Measurements from ENCODE around the gene CSF1.

CSF1 gene

DNA sequence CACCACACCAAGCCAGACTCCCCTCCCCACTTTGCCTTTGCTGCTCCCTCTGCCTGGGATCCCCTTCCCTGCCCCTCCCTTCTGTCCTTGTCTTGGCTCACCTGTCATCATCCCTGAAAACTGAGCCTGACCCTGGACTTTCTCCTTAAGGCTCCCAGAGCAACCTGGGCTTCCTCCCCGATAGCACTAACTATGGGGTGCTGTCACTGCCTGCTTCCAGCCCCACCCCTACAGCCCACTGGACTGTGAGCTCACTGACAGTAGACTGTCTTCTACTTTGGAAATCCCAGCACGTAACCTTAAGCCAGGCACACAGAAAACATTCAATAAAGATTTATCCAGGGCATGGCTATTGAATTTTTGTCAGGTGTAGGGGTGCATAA, 9.5 kb upstream of the CSF1 start:
- Histone ChIP-seq H3K79me2 (ENCODE audit: low read length) (no peaks in the 10 kb centered on the region), H3K4me1 (ENCODE audit: low read length) (peaks cover 7% of the 10 kb centered on the region), H3K36me3 (replicated peaks; ENCODE audit: low read depth, low read length) (no peaks in the 10 kb centered on the region), H3K27ac (ENCODE audit: low read length) (no peak overlapping the region), H4K20me1 (ENCODE audit: insufficient read depth, low read length) (no peaks in the 10 kb centered on the region), H3K4me2 (ENCODE audit: low read length) (no peak overlapping the region), H2AFZ (ENCODE audit: low read depth, low read length) (no peak overlapping the region), H3K27me3 (ENCODE audit: low read depth, low read length) (no peaks in the 10 kb centered on the region), H3K9ac (ENCODE audit: low read length) (no peak overlapping the region), H3K4me3 (ENCODE audit: low read length) (no peak overlapping the region), H3K9me3 (ENCODE audit: insufficient read depth, low read length) (no peaks in the 10 kb centered on the region)
- no peak for TF ChIP-seq CTCF (IDR thresholded peaks at IDR 0.05; ENCODE audit: low read depth, low read length)
- no peak for TF ChIP-seq EZH2phosphoT487 (IDR thresholded peaks at IDR 0.05; ENCODE audit: low read depth)

- Histone ChIP-seq H2AFZ (ENCODE audit: low read depth, low read length) (no peak overlapping the region), H3K4me3 (ENCODE audit: low read length) (no peak overlapping the region), H3K4me1 (ENCODE audit: low read length) (peaks cover 12% of the 10 kb centered on the region), H3K4me2 (ENCODE audit: low read length) (no peak overlapping the region), H3K27ac (ENCODE audit: low read length) (no peak overlapping the region), H3K36me3 (replicated peaks; ENCODE audit: low read depth, low read length) (no peaks in the 10 kb centered on the region), H3K79me2 (ENCODE audit: low read length) (no peaks in the 10 kb centered on the region), H3K9me3 (ENCODE audit: insufficient read depth, low read length) (no peaks in the 10 kb centered on the region), H3K9ac (ENCODE audit: low read length) (no peak overlapping the region), H3K27me3 (ENCODE audit: low read depth, low read length) (no peaks in the 10 kb centered on the region), H4K20me1 (ENCODE audit: insufficient read depth, low read length) (no peaks in the 10 kb centered on the region)
- TF ChIP-seq EZH2phosphoT487 (IDR thresholded peaks at IDR 0.05; ENCODE audit: low read depth) (no peak), CTCF (IDR thresholded peaks at IDR 0.05; ENCODE audit: low read depth, low read length) (no peak)
Measured at GRCh38 chr1:109901524-109902145, 9.0 kb upstream of the CSF1 start.

DNA sequence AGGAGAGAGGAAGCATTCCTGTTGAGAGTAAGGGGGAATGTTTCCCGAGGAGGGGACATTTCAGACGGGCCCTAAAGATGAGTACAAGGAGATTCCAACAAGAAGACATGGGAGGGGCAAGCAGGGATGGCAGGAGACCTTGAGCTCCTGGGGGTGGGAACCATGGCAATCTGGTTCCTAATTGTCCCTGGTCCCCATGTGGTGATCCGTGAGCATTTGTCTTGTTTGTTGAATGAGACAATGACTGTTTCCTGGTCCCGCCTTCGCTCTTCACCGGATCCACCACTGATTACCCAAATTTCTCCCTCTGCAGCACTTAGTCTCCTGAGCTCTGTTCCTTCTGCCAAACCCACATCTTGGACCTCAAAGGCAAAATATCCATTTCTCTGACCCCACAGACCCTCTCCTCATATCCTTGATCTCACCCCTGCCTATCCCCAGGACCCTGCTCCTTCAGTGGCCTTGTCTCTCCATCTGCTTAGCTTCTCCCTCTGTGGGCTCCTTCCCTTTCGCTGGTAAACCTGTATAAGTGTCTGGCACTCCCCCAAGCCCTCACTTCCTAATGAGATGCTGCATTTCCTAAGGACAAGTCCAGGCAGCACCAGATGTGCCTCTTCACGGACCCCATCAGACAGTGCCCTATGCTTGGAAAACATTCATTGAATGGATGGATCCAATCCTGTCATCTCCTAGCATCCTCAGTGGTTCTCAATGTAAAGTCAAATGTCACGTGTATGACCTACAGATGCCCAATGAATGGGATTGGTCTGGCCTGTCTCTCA, 8.3 kb upstream of the CSF1 start:
- H3K36me3 ChIP-seq (replicated peaks; ENCODE audit: low read depth, low read length) = no peaks in the 10 kb centered on the region
- no peak overlapping the region for H2AFZ ChIP-seq (ENCODE audit: low read depth, low read length)
- no peaks in the 10 kb centered on the region for H4K20me1 ChIP-seq (ENCODE audit: insufficient read depth, low read length)
- no peak overlapping the region for H3K4me3 ChIP-seq (ENCODE audit: low read length)
- no peak overlapping the region for H3K4me2 ChIP-seq (ENCODE audit: low read length)
- H3K27me3 ChIP-seq (ENCODE audit: low read depth, low read length) = no peaks in the 10 kb centered on the region
- peaks cover 16% of the 10 kb centered on the region for H3K4me1 ChIP-seq (ENCODE audit: low read length)
- H3K9ac ChIP-seq (ENCODE audit: low read length) = no peak overlapping the region
- no peak overlapping the region for H3K27ac ChIP-seq (ENCODE audit: low read length)
- no peaks in the 10 kb centered on the region for H3K79me2 ChIP-seq (ENCODE audit: low read length)
- no peak for TF ChIP-seq CTCF (IDR thresholded peaks at IDR 0.05; ENCODE audit: low read depth, low read length)
- no peak for TF ChIP-seq EZH2phosphoT487 (IDR thresholded peaks at IDR 0.05; ENCODE audit: low read depth)
- H3K9me3 ChIP-seq (ENCODE audit: insufficient read depth, low read length) = no peaks in the 10 kb centered on the region

- TF ChIP-seq EZH2phosphoT487 (IDR thresholded peaks at IDR 0.05; ENCODE audit: low read depth) = no peak
- no peak for TF ChIP-seq CTCF (IDR thresholded peaks at IDR 0.05; ENCODE audit: low read depth, low read length)
- no peak overlapping the region for H3K27ac ChIP-seq (ENCODE audit: low read length)
- H3K4me1 ChIP-seq (ENCODE audit: low read length) = peaks cover 16% of the 10 kb centered on the region
- no peaks in the 10 kb centered on the region for H3K79me2 ChIP-seq (ENCODE audit: low read length)
- no peak overlapping the region for H2AFZ ChIP-seq (ENCODE audit: low read depth, low read length)
- H3K9ac ChIP-seq (ENCODE audit: low read length) = no peak overlapping the region
- H3K27me3 ChIP-seq (ENCODE audit: low read depth, low read length) = no peaks in the 10 kb centered on the region
- H3K36me3 ChIP-seq (replicated peaks; ENCODE audit: low read depth, low read length) = no peaks in the 10 kb centered on the region
- H3K4me2 ChIP-seq (ENCODE audit: low read length) = no peak overlapping the region
- H3K4me3 ChIP-seq (ENCODE audit: low read length) = no peak overlapping the region
- no peaks in the 10 kb centered on the region for H4K20me1 ChIP-seq (ENCODE audit: insufficient read depth, low read length)
- H3K9me3 ChIP-seq (ENCODE audit: insufficient read depth, low read length) = no peaks in the 10 kb centered on the region
Measured at GRCh38 chr1:109903376-109903930, 7.2 kb upstream of the CSF1 start.
